Karpas-422 (cell line): ENCODE measurements around the gene KATNAL2. TPM values are rescaled to one million over a fixed set of nuclear protein-coding genes. Genes with fewer than 3 reads are reported as not detected.
"Not testable (repeated sequence)": the region's sequence is repeated elsewhere in the genome, so short reads cannot be mapped to it uniquely, and the experiment has no call there.

Experiments
- DNase-seq: peaks from one replicate; pipeline ENCODE4 v3.0.0-alpha.2; 2015
- H2AFZ ChIP-seq: fragments of 200-600 bp; sonication (generic); 2 replicates; pipeline ENCODE4 v1.6.1; 2014; ENCODE audit warnings: antibody characterized with exemption, low read length, mixed read lengths
- H3K27ac ChIP-seq: fragments of 200-600 bp; sonication (generic); 2 replicates; pipeline ENCODE4 v1.5.1; 2014; ENCODE audit warnings: mild to moderate bottlenecking, low read length, moderate library complexity
- H3K27me3 ChIP-seq: fragments of 200-600 bp; sonication (generic); 2 replicates; pipeline ENCODE4 v1.6.1; 2014; ENCODE audit warnings: low read length, mixed read lengths
- H3K36me3 ChIP-seq: fragments of 200-600 bp; sonication (generic); 2 replicates; pipeline ENCODE4 v1.6.1; 2014; ENCODE audit warnings: low read length, mixed read lengths; ENCODE audit not compliant: insufficient read depth
- H3K4me1 ChIP-seq: fragments of 200-600 bp; sonication (generic); 2 replicates; pipeline ENCODE4 v1.6.1; 2014; ENCODE audit warnings: mild to moderate bottlenecking, low read length, mixed read lengths
- H3K4me2 ChIP-seq: fragments of 200-600 bp; sonication (generic); 2 replicates; pipeline ENCODE4 v1.6.1; 2014; ENCODE audit warnings: low read length, low read depth, mild to moderate bottlenecking; ENCODE audit not compliant: poor library complexity, severe bottlenecking
- H3K4me3 ChIP-seq: fragments of 200-600 bp; sonication (generic); 2 replicates; pipeline ENCODE4 v1.5.1; 2014; ENCODE audit warnings: mild to moderate bottlenecking, antibody characterized with exemption, low read length, mixed read lengths
- H3K79me2 ChIP-seq: fragments of 200-600 bp; sonication (generic); 2 replicates; pipeline ENCODE4 v1.6.1; 2014; ENCODE audit warnings: mild to moderate bottlenecking, low read length, mixed read lengths
- H3K9ac ChIP-seq: fragments of 200-600 bp; sonication (generic); 2 replicates; pipeline ENCODE4 v1.6.0; 2014; ENCODE audit warnings: low read length
- H3K9me2 ChIP-seq: fragments of 200-600 bp; sonication (generic), shearing (Covaris generic); replicated peaks from 2 replicates; pipeline ENCODE4 v1.6.0; 2014; ENCODE audit warnings: mild to moderate bottlenecking, low read length, moderate library complexity; ENCODE audit not compliant: insufficient read depth
- H3K9me3 ChIP-seq: fragments of 300-700, 200-600 bp; sonication (generic); 2 replicates; pipeline ENCODE4 v1.6.1; 2014; ENCODE audit warnings: low read length, mixed read lengths
- H4K20me1 ChIP-seq: fragments of 200-600 bp; sonication (generic); 2 replicates; pipeline ENCODE4 v1.6.1; 2014; ENCODE audit warnings: mild to moderate bottlenecking, antibody characterized with exemption, low read length, low read depth; ENCODE audit not compliant: insufficient read depth
- total RNA-seq: library from RNA; depleted of rRNA; stranded (reverse); fragments of >200 nt; shearing (Covaris generic); gene quantifications from 2 replicates; pipeline ENCODE4 v1.2.3, GENCODE V29; 2014; ENCODE audit warnings: low replicate concordance

Gene KATNAL2
- total RNA-seq, 1 experiment from 2014 or later, result 29.5 TPM

DNA sequence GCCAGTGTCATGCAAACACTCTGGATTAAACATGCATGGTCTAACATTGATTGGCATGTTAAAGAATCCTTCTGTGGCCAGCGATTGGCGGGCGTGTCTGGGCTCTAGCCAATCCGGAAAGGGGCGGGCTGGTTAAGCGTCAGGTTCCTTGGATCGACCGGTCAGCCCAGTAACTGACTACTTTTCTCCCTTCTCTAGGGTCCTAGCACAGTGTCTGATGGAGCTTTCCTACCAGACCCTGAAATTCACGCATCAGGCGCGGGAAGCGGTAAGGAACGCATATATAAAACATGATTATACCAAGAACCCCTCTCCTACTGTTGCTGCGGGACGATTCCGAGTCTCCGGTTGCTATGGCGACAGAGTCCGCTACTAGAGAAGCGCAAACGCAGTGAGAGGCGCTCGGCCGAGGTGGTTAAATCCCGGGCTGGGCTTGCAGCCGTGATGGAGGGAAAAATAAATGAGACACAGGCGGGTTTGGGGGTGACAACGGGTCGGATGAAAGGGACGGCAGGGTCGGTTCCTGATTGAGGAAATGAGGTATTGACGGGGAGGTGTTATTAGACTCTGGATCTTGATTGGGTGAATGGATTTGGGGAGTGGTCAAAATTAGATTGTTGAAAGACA lies 29.4 kb downstream of the KATNAL2 start:
- H3K79me2 ChIP-seq, result no peaks in the 10 kb centered on the region
- no peak overlapping the region for H3K27ac ChIP-seq
- no peaks in the 10 kb centered on the region for H3K9me3 ChIP-seq
- peaks cover 11% of the 10 kb centered on the region for H3K4me1 ChIP-seq
- H4K20me1 ChIP-seq, result no peaks in the 10 kb centered on the region
- H3K4me3 ChIP-seq, result peak overlapping the region; percentile 77
- H3K4me2 ChIP-seq, result peak overlapping the region; percentile 73
- no peaks in the 10 kb centered on the region for H3K9me2 ChIP-seq
- H3K36me3 ChIP-seq, result no peaks in the 10 kb centered on the region
- H3K27me3 ChIP-seq, result no peaks in the 10 kb centered on the region
- DNase-seq, result peak; percentile 96
- peak overlapping the region; percentile 69 for H3K9ac ChIP-seq
- peak overlapping the region; percentile 87 for H2AFZ ChIP-seq

DNA sequence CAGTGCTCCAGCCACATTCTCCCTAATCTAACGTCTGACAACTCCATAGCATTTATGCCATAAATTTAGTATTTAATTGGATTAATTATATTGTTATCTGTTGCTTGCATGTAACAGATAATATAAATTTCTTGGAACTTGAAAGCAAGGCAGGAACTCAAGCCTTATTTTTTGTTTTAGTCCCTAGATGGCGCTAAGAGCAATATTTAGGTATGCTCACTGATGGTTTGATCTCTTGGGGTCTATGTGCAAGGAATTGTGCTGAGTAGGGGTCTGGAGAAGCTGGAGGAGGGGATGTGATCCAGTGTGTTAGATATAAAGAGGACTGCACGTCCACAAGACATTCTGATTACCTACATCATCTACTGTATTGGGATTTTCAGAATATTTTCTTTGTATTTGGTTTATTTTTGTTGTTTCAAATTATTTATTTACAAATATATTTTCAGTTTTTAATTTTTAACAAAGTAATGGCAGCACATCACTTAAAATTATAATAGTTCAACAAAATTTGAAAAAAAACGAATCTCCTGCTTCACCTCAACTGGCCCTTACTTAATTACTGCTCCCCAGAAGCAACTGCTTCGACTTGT lies 32.8 kb downstream of the KATNAL2 start:
- Histone ChIP-seq H3K27ac (no peak overlapping the region), H3K4me2 (no peak overlapping the region), H2AFZ (no peak overlapping the region), H3K9me3 (no peaks in the 10 kb centered on the region), H3K79me2 (no peaks in the 10 kb centered on the region), H3K27me3 (no peaks in the 10 kb centered on the region), H4K20me1 (no peaks in the 10 kb centered on the region), H3K4me1 (peaks cover 11% of the 10 kb centered on the region), H3K36me3 (no peaks in the 10 kb centered on the region), H3K9me2 (no peaks in the 10 kb centered on the region), H3K4me3 (no peak overlapping the region), H3K9ac (no peak overlapping the region)
- DNase-seq, result peak; percentile 70

DNA sequence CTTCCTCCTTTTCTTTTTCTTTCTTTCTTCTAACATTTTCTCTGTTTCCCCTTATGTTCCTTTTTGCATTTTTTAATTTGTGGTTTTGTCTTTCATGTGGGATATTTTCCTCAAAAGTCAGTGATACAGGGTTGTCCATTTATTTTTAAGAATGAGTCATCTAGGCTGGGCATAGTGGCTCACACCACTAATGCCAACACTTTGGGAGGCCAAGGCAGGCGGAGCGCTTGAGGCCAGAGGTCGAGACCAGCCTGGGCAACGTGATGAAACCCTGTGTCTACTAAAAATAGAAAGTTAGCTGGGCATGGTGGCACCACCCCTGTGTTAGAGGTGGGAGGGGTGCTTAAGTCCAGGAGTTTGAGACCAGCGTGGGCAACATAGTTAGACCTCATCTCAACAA lies 35.8 kb downstream of the KATNAL2 start:
- Histone ChIP-seq H3K27me3 (no peaks in the 10 kb centered on the region), H3K4me3 (no peak overlapping the region), H3K9me3 (no peaks in the 10 kb centered on the region), H2AFZ (no peak overlapping the region), H3K27ac (no peak overlapping the region), H4K20me1 (no peaks in the 10 kb centered on the region), H3K4me2 (no peak overlapping the region), H3K9ac (no peak overlapping the region), H3K4me1 (peaks cover 5% of the 10 kb centered on the region), H3K9me2 (no peaks in the 10 kb centered on the region), H3K79me2 (no peaks in the 10 kb centered on the region), H3K36me3 (no peaks in the 10 kb centered on the region)
- DNase-seq, result no peak

DNA sequence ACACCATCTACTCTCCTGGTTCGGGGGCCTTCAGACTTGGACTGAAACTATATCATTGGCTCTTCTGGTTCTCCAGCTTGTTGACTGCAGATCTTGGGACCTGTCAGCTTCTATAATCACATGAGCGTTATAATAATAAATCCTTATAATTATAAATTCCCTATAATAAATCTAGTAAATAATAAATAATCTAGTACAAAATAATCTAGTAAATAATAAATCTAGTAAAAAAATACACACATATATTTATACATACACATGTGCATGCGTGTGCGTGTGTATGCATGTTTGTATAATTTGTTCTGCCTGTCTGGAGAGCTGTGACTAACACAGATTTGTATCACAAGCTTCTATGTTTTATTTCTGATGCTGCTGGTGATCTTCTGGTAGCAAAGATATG lies 40.8 kb downstream of the KATNAL2 start:
- Histone ChIP-seq H3K9me2 (no peaks in the 10 kb centered on the region), H4K20me1 (no peaks in the 10 kb centered on the region), H3K27me3 (no peaks in the 10 kb centered on the region), H3K27ac (no peak overlapping the region), H3K4me1 (peaks cover 5% of the 10 kb centered on the region), H2AFZ (no peak overlapping the region), H3K4me2 (no peak overlapping the region), H3K36me3 (no peaks in the 10 kb centered on the region), H3K4me3 (no peak overlapping the region), H3K9me3 (peaks cover 5% of the 10 kb centered on the region; the same call in 1 of the 2 replicates), H3K79me2 (no peaks in the 10 kb centered on the region), H3K9ac (no peak overlapping the region)
- no peak for DNase-seq

DNA sequence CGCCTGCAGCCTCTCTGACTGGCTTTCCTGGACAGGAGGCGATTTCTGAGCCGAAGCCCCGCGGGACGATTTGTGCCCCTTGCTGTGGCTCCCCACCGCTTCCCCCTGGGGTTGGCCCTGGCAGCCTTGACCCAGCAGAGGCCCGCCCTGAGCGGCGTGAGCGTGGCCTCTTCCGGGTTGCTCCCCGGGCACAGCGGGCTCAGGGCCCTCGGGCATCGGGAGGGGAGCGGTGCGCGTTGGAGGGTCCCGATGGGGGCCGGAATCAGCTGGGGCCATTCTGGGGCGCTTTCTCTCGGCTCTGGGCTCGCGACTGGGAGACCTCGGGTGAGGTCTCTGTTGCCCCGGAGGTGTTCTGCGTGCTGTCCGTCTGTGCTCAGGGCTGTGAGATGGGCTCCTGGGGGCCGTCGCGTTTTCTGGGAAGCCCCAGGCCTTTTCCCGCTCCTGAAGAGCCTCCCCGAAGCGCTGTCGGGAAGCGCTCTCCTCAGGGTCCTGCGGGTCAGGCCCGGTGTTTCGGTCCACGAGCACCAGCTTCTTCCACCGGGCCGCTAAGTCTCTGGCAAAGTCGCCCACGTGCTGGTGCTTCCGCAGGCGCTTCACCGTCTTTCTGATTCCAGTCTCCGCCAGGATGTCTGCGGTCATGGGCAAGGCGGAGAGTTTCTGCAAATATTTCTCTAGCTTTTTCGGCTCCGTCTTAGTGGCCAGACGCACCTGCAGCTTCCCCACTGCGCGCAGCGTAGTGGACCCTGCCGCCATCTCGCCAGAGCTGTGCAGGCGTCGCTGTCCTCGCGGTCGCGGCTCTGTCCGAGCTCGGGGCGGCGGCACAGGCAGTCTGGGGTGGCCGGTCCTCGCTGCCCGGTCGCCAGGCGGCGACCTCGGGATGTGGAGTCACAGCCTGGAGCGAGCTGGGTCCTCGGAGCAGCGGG lies 46.5 kb downstream of the KATNAL2 start:
- not testable (repeated sequence) for H3K27me3 ChIP-seq, H3K4me2 ChIP-seq, H3K27ac ChIP-seq, H3K4me1 ChIP-seq, H3K4me3 ChIP-seq, H2AFZ ChIP-seq, H3K36me3 ChIP-seq, H3K9ac ChIP-seq, H3K79me2 ChIP-seq, H4K20me1 ChIP-seq, H3K9me3 ChIP-seq, DNase-seq, H3K9me2 ChIP-seq

DNA sequence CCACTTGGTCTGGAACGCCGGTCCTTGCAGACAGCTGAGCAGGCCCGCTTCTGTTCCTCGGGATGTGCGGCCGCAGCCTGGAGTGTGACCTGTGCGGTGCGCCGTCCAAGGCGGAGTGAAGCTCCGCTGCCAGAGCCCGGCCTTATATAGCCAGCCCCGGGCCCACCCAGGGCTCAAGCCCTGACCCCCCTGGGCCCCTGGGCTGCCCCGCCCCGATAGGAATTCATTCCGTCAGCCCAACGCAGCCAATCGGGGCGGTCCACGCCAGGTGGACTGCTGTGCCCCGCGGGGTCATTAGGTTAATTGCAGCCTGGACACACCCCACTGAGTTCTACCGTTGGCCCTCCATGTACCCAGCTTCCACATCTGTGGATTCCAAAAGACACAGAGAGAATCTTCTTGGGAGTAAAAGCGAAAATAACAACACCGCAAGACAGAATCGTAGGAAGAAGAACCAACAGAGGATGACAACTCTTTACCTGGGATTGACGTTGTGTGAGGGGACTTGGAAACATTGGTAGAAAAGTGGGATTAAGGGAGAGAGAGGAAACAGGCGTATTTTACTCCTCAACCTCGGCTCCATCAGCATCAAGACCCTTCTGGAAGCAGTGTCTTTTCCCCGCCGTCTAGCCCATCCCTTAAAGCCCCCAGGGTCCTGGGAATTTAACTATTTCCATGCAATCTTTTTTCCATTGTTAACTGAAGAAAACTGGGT lies 47.3 kb downstream of the KATNAL2 start:
- H3K27me3 ChIP-seq, H3K9me2 ChIP-seq, H2AFZ ChIP-seq, H3K36me3 ChIP-seq, H3K4me1 ChIP-seq, H3K4me2 ChIP-seq, H3K79me2 ChIP-seq, H3K4me3 ChIP-seq, H3K27ac ChIP-seq, H3K9ac ChIP-seq, H3K9me3 ChIP-seq, H4K20me1 ChIP-seq, DNase-seq: not testable (repeated sequence)

DNA sequence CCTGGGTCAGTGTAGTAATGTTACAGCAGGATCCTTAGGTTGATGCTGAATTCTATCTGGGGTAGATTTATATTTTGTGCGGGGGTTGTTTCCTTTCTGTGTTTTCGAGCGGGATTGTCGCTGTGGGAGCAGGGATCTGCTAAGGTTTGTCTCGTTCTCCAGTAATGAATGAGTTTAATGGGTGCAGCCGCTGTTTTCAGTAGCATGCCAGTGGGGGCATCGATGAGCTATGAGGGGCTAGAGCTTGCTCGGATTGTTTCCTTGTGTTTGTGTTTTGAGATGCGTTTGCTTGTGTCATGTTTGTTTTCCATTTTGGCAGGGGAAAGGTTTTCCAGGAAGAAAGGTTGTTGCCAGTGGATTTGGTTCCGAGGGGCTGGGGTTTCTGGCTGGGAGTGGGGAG lies 48.9 kb downstream of the KATNAL2 start:
- not testable (repeated sequence) for H3K9me2 ChIP-seq, H3K9me3 ChIP-seq, H3K79me2 ChIP-seq, H4K20me1 ChIP-seq, H3K4me1 ChIP-seq, DNase-seq, H3K4me2 ChIP-seq, H3K27ac ChIP-seq, H3K27me3 ChIP-seq, H3K9ac ChIP-seq, H3K4me3 ChIP-seq, H2AFZ ChIP-seq, H3K36me3 ChIP-seq

DNA sequence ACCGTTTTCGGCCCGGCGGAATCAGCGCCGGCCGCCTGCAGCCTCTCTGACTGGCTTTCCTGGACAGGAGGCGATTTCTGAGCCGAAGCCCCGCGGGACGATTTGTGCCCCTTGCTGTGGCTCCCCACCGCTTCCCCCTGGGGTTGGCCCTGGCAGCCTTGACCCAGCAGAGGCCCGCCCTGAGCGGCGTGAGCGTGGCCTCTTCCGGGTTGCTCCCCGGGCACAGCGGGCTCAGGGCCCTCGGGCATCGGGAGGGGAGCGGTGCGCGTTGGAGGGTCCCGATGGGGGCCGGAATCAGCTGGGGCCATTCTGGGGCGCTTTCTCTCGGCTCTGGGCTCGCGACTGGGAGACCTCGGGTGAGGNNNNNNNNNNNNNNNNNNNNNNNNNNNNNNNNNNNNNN lies 52.1 kb downstream of the KATNAL2 start:
- not testable (repeated sequence) for H3K27ac ChIP-seq, H3K4me2 ChIP-seq, H3K27me3 ChIP-seq, H3K9me2 ChIP-seq, H3K9me3 ChIP-seq, H3K79me2 ChIP-seq, H3K4me3 ChIP-seq, H3K36me3 ChIP-seq, H2AFZ ChIP-seq, DNase-seq, H3K4me1 ChIP-seq, H3K9ac ChIP-seq, H4K20me1 ChIP-seq
